ENCODE results near the gene OTOG.

GRCh38 chr11:17564687-17565042, 17.6 kb downstream of the OTOG start:
- TF ChIP-seq CTCF (IDR thresholded peaks at IDR 0.05; ENCODE audit: insufficient read depth, low read length, poor library complexity, severe bottlenecking) (peak; percentile 32), EZH2phosphoT487 (conservative IDR thresholded peaks at IDR 0.05; ENCODE audit: low read length) (no peak)

Data from SU-DHL-6 (cell line).